K562 (cell line): Measurements from ENCODE around the gene NDUFS8. TPM values are rescaled to one million over a fixed set of nuclear protein-coding genes. Genes with fewer than 3 reads are reported as not detected.

Source experiments
- ATF1 ChIP-seq, 2 experiments: fragments of 450-650 bp in 1 of 2; IDR thresholded peaks; 2 replicates each; pipeline ENCODE4 v1.6.1; 2016; ENCODE audit warnings: missing compliant biosample characterization in 1 of 2, missing genetic modification characterization in 1 of 2
- BCL6 ChIP-seq: fragments of 250-450 bp; sonication (Bioruptor Pico); IDR thresholded peaks from 2 replicates; pipeline ENCODE4 v1.4.0; 2020
- CBFA2T3 ChIP-seq: fragments of 450-650 bp; IDR thresholded peaks from 2 replicates; pipeline ENCODE4 v1.6.1; 2017
- CCAR2 ChIP-seq: fragments of 200-400 bp; formaldehyde crosslinking; IDR thresholded peaks from 2 replicates; pipeline ENCODE4 v1.6.1; 2017; ENCODE audit warnings: mild to moderate bottlenecking, low read depth, low read length
- EZH2 ChIP-seq: IDR thresholded peaks from 2 replicates; pipeline ENCODE4 v1.6.1; 2012; ENCODE audit warnings: low read depth, mild to moderate bottlenecking, inconsistent platforms, low read length, borderline replicate concordance
- HNRNPK ChIP-seq: fragments of 200-400 bp; formaldehyde crosslinking; IDR thresholded peaks from one replicate; pipeline ENCODE4 v1.6.1; 2018; ENCODE audit warnings: mild to moderate bottlenecking, low read depth, low read length; ENCODE audit not compliant: poor library complexity, severe bottlenecking
- LEF1 ChIP-seq: fragments of 450-650 bp; IDR thresholded peaks from 2 replicates; pipeline ENCODE4 v1.6.1; 2016; ENCODE audit warnings: mild to moderate bottlenecking
- MCM5 ChIP-seq: fragments of 450-650 bp; IDR thresholded peaks from 2 replicates; pipeline ENCODE4 v1.6.1; 2016; ENCODE audit warnings: low read depth
- POLR2AphosphoS2 ChIP-seq: IDR thresholded peaks from 2 replicates; pipeline ENCODE4 v1.6.1; 2012; ENCODE audit warnings: low read length, improper control_type of control experiment
- RBFOX2 ChIP-seq: fragments of 200-400 bp; formaldehyde crosslinking; IDR thresholded peaks from 2 replicates; pipeline ENCODE4 v1.6.1; 2017; ENCODE audit warnings: low read depth, mild to moderate bottlenecking, low read length, moderate library complexity
- RBM22 ChIP-seq: fragments of 200-400 bp; formaldehyde crosslinking; IDR thresholded peaks from 2 replicates; pipeline ENCODE4 v1.6.1; 2018; ENCODE audit warnings: low read length, low read depth; ENCODE audit not compliant: poor library complexity, severe bottlenecking
- SNIP1 ChIP-seq: fragments of 450-650 bp; IDR thresholded peaks from 2 replicates; pipeline ENCODE4 v1.7.1; 2017; ENCODE audit warnings: low read depth, mild to moderate bottlenecking
- SUPT5H ChIP-seq: fragments of 450-650 bp; IDR thresholded peaks from 2 replicates; pipeline ENCODE4 v1.6.1; 2016
- TBP ChIP-seq: optimal IDR thresholded peaks from 2 replicates; pipeline ENCODE3; 2011; ENCODE audit warnings: low read depth, low read length, improper control_type of control experiment
- THRA ChIP-seq: fragments of 450-650 bp; IDR thresholded peaks from 2 replicates; pipeline ENCODE4 v1.6.1; 2017; ENCODE audit warnings: mild to moderate bottlenecking, moderate library complexity
- ZBTB26 ChIP-seq: fragments of 450-650 bp; formaldehyde crosslinking; IDR thresholded peaks from 2 replicates; pipeline ENCODE4 v1.4.0; 2022; ENCODE audit warnings: missing genetic modification characterization
- ZBTB33 ChIP-seq: sonication (generic); formaldehyde crosslinking; IDR thresholded peaks from 2 replicates; pipeline ENCODE4 v1.8.1; 2023; ENCODE audit warnings: mild to moderate bottlenecking, missing genetic modification reagents
- ZNF124 ChIP-seq: sonication (generic); formaldehyde crosslinking; IDR thresholded peaks from 2 replicates; pipeline ENCODE4 v1.8.1; 2022; ENCODE audit warnings: missing genetic modification reagents
- ZNF263 ChIP-seq: sonication (generic); formaldehyde crosslinking; IDR thresholded peaks from 2 replicates; pipeline ENCODE4 v1.8.0; 2022; ENCODE audit warnings: mild to moderate bottlenecking, missing genetic modification reagents, borderline replicate concordance
- ZNF280A ChIP-seq: fragments of 450-650 bp; IDR thresholded peaks from 2 replicates; pipeline ENCODE4 v1.6.1; 2018; ENCODE audit warnings: mild to moderate bottlenecking, low read depth; ENCODE audit not compliant: partially characterized antibody
- ZNF551 ChIP-seq: fragments of 250-450 bp; sonication (Bioruptor Pico); IDR thresholded peaks from 2 replicates; pipeline ENCODE4 v1.5.0; 2021; ENCODE audit warnings: mild to moderate bottlenecking, moderate library complexity
- ZNF586 ChIP-seq: fragments of 450-650 bp; formaldehyde crosslinking; conservative IDR thresholded peaks from 2 replicates; pipeline ENCODE4 v1.4.0; 2020; ENCODE audit warnings: mild to moderate bottlenecking, moderate library complexity
- ZNF766 ChIP-seq: fragments of 200-800 bp; sonication (Bioruptor generic); conservative IDR thresholded peaks from 2 replicates; pipeline ENCODE4 v1.6.1; 2016; ENCODE audit warnings: missing genetic modification characterization, missing compliant biosample characterization
- ZNF830 ChIP-seq: fragments of 250-450 bp; sonication (Bioruptor Pico); IDR thresholded peaks from 2 replicates; pipeline ENCODE4 v1.5.0; 2021; ENCODE audit warnings: mild to moderate bottlenecking
- polyA plus RNA-seq, 8 experiments: library from polyadenylated mRNA; depleted of rRNA in 4 of 8; stranded (reverse) in 5 of 8; unstranded in 3 of 8; fragments of >200 nt; fragmentation: Nextera tagmentation in 2 of 8; fragmentation: Illumina TruSeq in 1 of 8; extraction: Ambion mirVana in 2 of 8; extraction: Trizol in 1 of 8; gene quantifications; 2 replicates each; pipeline versions ENCODE4 v1.2.1 to v1.2.3, GENCODE V29; 2011 to 2014; ENCODE audit warnings: inconsistent platforms in 1 of 8, missing spikeins in 1 of 8
- total RNA-seq, 7 experiments: library from RNA; depleted of rRNA in 6 of 7; stranded (reverse); fragments of >200 nt in 6 of 7; fragmentation: Illumina TruSeq in 2 of 7; extraction: Trizol in 2 of 7; gene quantifications; 2 replicates each; pipeline versions ENCODE4 v1.2.1 to v1.2.3, GENCODE V29; 2011 to 2021; ENCODE audit warnings: low replicate concordance in 1 of 7

The NDUFS8 gene
- total and polyA plus RNA-seq, 9 of the 15 experiments (the other 6 are each of a cell fraction or from before 2014, with no cell fraction given), result 36.5 to 351 (median 101) TPM

GRCh38 chr11:68053117-68053516 lies 22.6 kb downstream of the NDUFS8 start (continued):
- TF ChIP-seq ZBTB33 (CRISPR knock-in tag) (peak; percentile 90), POLR2AphosphoS2 (no peak), HNRNPK (no peak), SNIP1 (no peak), RBFOX2 (0 out of 2 replicates have a peak, but pooled peaks have one; percentile 27), TBP (no peak), ZNF263 (0 out of 2 replicates have a peak, but pooled peaks have one; percentile 26), ZNF586 (CRISPR knock-in tag) (no peak), CBFA2T3 (no peak), RBM22 (peak; percentile 53), ZNF830 (CRISPR knock-in tag) (no peak), THRA (no peak), ZNF124 (CRISPR knock-in tag) (no peak), ZNF551 (CRISPR knock-in tag) (no peak), ZNF280A (no peak), SUPT5H (no peak; the same call in 1 of the 2 replicates), ATF1 (CRISPR knock-in tag; IDR thresholded peaks at IDR 0.05) (no peak), ATF1 (tag; IDR thresholded peaks at IDR 0.05) (no peak), MCM5 (no peak), ZBTB26 (CRISPR knock-in tag) (no peak), ZNF766 (no peak), LEF1 (no peak), CCAR2 (no peak), BCL6 (CRISPR knock-in tag) (no peak), EZH2 (no peak)
- TF ChIP-seq, all 486 proteins: peak for 5
